ENCODE data around the gene QSOX2.
"Not testable (repeated sequence)": the region's sequence is repeated elsewhere in the genome, so short reads cannot be mapped to it uniquely, and the experiment has no call there.

The QSOX2 gene

DNA sequence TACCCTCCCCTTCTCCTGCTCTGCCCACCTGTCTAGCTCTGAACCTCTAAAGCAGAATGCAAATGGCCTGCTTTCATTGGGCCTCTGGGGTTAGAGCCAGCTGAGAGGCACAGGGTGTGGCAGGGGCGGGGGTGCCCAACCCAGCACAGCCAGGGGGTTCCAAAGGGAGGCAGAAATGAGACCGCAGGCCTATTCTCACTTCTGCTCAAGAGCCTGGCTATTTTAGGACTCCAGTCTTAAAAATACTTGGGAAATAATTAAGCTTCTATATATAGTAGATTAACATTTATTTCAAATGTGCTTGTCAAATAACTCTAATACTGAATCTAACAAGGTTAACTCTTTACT lies 5.7 kb downstream of the QSOX2 start:
- TF ChIP-seq, protein P1, sequence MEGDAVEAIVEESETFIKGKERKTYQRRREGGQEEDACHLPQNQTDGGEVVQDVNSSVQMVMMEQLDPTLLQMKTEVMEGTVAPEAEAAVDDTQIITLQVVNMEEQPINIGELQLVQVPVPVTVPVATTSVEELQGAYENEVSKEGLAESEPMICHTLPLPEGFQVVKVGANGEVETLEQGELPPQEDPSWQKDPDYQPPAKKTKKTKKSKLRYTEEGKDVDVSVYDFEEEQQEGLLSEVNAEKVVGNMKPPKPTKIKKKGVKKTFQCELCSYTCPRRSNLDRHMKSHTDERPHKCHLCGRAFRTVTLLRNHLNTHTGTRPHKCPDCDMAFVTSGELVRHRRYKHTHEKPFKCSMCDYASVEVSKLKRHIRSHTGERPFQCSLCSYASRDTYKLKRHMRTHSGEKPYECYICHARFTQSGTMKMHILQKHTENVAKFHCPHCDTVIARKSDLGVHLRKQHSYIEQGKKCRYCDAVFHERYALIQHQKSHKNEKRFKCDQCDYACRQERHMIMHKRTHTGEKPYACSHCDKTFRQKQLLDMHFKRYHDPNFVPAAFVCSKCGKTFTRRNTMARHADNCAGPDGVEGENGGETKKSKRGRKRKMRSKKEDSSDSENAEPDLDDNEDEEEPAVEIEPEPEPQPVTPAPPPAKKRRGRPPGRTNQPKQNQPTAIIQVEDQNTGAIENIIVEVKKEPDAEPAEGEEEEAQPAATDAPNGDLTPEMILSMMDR (IDR thresholded peaks at IDR 0.05; ENCODE audit: control extremely low read depth, extremely low read depth, low read depth, missing control alignments), result no peak
- ChIA-PET POLR2A (no interaction called here), CTCF (interaction anchor here (6.6 kb wide), 1 partner anchor 13 kb away, joined by 36 read pairs; no protein-coding TSS in a partner anchor)
- DNase-seq (ENCODE audit: extremely low spot score), result no peak

DNA sequence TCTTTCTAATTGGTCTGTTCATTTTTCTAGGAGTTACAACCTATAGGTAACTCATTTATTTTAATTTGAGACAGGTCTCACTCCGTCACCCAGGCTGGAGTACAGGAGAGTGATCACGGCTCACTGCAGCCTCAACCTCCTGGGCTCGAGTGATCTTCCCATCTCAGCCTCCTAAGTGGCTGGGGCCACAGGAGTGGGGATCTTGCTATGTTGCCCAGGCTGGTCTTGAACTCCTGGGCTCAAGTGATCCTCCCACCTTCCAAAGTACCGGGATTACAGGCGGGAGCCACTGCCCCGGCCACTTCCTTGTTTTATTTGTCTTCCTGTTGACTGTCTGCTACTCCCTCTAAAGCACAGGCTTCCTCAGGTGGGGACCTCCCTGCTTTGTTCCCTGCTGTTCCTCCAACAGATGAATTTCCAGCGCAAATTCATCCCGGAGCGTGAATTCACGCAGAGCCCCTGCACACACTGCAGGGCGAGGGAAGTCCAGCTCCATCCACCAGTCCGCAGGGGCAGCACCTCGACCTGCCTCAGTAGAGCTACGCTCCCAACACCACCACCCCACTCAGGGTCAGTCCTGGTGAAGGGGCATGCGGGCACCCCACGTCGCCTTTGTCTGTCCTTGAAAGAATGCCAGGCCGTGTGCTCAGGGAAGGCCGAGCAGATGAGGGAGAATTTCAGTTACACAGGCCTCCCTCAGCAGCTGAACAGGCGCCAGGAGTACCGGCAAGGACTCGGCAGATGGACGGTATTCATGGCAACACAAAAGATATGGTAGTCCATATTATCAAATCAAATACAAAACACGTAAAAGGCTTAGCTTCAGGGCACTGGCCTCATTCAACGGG lies 6.3 kb downstream of the QSOX2 start:
- TF ChIP-seq, protein P1 (IDR thresholded peaks at IDR 0.05; ENCODE audit: control extremely low read depth, extremely low read depth, low read depth, missing control alignments), result no peak
- POLR2A ChIA-PET, result no interaction called here
- CTCF ChIA-PET, result interaction anchor here (6.6 kb wide), 1 partner anchor 12 kb away, joined by 36 read pairs; no protein-coding TSS in a partner anchor
- DNase-seq (ENCODE audit: extremely low spot score), result no peak

DNA sequence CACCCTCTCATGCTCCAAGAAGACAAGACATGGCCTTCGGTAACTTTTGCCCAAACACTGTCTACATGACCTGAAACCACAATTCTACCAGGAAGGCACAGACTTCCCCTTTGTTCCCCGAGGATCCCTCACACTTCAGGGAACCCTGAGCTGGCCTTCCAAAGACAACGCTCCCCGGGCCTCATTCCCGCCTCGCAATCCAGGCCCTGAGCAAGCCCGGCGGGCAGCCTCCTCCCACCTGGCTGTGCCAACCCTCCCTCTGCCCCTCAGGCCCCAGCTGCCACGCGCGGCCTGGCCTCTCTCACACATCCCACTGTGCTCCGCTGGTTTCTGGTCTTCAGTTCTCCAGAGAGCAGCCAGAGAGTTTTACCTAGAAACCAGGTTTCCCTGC lies 7.3 kb downstream of the QSOX2 start:
- POLR2A ChIA-PET, result no interaction called here
- no peak for DNase-seq (ENCODE audit: extremely low spot score)
- TF ChIP-seq, protein P1 (IDR thresholded peaks at IDR 0.05; ENCODE audit: control extremely low read depth, extremely low read depth, low read depth, missing control alignments), result no peak
- CTCF ChIA-PET, result interaction anchor here (6.6 kb wide), 1 partner anchor 11 kb away, joined by 36 read pairs; no protein-coding TSS in a partner anchor

DNA sequence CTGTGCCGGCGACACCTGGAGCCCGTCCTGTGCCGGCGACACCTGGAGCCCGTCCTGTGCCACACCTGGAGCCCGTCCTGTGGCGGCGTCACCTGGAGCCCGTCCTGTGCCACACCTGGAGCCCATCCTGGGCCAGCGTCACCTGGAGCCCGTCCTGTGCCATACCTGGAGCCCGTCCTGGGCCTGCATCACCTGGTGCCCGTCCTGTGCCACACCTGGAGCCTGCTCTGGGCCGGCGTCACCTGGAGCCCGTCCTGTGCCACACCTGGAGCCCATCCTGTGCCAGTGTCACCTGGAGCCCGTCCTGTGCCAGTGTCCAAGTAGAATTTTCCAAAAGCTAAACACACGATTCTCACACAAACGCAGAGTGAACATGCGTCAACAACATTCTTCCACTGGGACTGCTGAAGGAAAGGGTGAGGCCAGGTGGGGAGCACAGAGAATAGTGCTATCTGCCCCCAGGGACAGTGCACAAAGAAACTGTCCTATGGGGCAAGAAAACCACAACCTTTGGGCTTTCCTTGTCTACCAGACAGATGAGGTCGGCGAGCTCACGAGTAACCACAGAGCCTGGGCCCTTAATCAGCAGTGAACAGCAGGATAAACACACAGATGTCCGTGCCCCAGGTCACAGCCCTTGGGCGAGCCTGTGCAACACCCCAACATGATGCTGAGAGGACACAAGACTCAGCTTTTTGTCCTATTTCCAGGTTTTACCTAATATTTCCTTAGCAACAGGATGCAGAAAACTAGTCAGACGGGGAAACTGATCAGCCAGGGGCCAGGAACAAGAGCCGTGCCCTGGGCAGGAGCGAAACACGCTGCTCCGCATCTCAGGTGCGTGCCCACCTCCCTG lies 7.9 kb downstream of the QSOX2 start:
- TF ChIP-seq, protein P1 (IDR thresholded peaks at IDR 0.05; ENCODE audit: control extremely low read depth, extremely low read depth, low read depth, missing control alignments), result no peak
- POLR2A ChIA-PET, result no interaction called here
- CTCF ChIA-PET, result interaction anchor here (6.6 kb wide), 1 partner anchor 10 kb away, joined by 36 read pairs; no protein-coding TSS in a partner anchor
- DNase-seq (ENCODE audit: extremely low spot score), result no peak

DNA sequence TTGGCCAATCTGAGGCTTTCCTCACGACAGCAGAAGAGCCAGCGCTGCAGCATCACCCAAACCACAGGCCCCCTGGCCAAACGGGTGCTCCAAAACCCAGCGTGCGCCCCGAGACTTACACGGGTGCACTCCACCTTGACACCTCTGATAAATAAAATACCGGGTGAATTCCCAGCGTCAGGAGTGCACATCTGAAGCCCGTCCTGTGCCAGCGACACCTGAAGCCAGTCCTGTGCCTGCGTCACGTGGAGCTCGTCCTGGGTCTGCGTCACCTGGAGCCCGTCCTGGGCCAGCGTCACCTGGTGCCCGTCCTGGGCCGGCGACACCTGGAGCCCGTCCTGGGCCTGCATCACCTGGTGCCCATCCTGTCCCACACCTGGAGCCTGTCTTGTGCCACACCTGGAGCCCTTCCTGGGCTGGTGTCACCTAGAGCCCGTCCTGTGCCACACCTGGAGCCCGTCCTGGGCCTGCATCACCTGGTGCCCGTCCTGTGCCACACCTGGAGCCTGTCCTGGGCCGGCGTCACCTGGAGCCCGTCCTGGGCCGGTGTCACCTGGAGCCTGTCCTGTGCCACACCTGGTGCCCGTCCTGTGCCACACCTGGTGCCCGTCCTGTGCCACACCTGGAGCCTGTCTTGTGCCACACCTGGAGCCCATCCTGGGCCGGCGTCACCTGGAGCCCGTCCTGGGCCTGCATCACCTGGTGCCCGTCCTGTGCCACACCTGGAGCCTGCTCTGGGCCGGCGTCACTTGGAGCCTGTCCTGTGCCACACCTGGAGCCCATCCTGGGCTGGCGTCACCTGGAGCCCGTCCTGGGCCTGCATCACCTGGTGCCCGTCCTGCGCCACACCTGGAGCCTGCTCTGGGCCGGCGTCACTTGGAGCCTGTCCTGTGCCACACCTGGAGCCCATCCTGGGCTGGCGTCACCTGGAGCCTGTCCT lies 8.9 kb downstream of the QSOX2 start:
- CTCF ChIA-PET, result interaction anchor here (1.3 to 6.6 kb wide), 2 partner anchors 9 to 12 kb away, joined by 7 to 36 read pairs; no protein-coding TSS in a partner anchor
- POLR2A ChIA-PET; DNase-seq (ENCODE audit: extremely low spot score): not testable (repeated sequence)

DNA sequence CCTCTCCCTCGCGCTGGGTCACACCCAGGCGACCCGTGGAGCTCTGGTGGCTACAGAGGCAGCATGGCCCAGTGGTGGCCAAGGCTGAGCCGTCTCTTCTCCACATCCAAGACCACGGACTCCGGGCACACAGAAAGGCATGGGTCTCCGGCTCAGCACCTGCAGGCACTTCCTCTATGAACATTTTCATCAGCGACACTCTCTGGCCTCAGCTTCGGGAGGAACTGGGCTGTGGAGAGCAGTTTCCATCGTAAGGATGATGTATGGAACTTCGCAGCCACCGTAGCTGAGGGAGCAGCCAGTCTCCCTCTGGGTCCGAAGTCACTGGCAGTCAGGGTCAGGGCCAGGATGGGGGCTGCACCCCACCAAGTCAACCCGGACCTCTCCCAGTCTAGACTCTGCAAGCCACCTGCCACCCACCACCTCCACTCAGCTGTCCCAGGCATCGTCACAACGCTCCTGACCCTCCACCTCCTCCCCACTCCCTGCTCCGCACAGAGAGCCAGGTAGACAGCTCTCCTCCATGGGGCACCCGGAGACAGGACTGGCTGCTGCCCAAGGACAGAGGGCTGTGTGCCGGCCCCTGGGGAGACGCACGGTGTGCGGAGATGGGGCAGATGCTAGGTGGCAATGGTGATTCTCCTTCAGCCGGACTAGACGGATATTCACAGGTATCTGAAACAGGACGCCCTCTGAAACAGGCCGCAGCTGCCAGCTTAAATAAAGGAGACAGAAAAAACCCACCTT lies 9.7 kb downstream of the QSOX2 start:
- ChIA-PET POLR2A (no interaction called here), CTCF (interaction anchor here (1.1 to 1.3 kb wide), 2 partner anchors 11 to 21 kb away, joined by 3 to 7 read pairs; no protein-coding TSS in a partner anchor)
- TF ChIP-seq, protein P1 (IDR thresholded peaks at IDR 0.05; ENCODE audit: control extremely low read depth, extremely low read depth, low read depth, missing control alignments), result no peak
- DNase-seq (ENCODE audit: extremely low spot score), result no peak

All from GM10248 (cell line).